GM12865 (cell line): ENCODE data around the gene TREM2.

Source experiments
- DNase-seq: peaks from one replicate; pipeline ENCODE4 v3.0.0; 2010; ENCODE audit warnings: low read depth
- H3K4me3 ChIP-seq: 2 replicates; pipeline ENCODE4 v1.5.1; 2011; ENCODE audit warnings: mild to moderate bottlenecking, low read depth, low read length, control low read depth
- TF ChIP-seq, protein P1 (sequence below): IDR thresholded peaks from 2 replicates; pipeline ENCODE4 v1.5.1; 2011; ENCODE audit warnings: low read length, control low read depth, low read depth, inconsistent platforms; ENCODE audit not compliant: insufficient read depth; ENCODE audit errors: missing control alignments

The TREM2 gene

DNA sequence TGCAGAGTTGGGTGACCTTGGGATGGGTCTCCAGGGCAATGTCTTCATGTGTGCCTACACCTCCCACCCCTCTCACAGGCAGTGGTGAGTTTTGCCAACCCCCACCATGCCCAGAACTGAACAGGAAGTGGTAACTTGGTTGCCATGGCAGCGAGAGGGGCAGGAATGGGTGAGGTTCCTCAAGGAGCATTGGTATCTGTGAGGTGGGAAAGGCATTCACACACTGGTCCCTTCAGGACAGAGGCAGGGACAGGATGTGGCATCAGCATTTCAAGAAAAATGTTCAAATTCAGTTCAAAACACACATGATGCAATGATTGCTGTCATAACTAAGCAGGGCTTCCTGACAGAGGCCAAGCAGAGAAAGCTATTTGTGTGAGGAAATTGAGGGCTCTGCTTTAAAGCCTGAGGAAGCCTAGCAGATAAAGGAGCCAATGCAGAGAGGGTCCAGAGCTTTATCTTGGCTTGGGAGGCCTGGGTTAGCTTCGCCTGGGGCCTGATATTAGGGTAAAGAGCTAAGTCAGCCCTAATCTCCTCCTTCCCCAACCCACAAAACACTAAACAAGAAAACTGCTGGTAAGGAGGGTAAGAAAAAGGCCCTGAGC lies 37.5 kb upstream of the TREM2 start:
- peak; percentile 82 for DNase-seq
- TF ChIP-seq, protein P1, sequence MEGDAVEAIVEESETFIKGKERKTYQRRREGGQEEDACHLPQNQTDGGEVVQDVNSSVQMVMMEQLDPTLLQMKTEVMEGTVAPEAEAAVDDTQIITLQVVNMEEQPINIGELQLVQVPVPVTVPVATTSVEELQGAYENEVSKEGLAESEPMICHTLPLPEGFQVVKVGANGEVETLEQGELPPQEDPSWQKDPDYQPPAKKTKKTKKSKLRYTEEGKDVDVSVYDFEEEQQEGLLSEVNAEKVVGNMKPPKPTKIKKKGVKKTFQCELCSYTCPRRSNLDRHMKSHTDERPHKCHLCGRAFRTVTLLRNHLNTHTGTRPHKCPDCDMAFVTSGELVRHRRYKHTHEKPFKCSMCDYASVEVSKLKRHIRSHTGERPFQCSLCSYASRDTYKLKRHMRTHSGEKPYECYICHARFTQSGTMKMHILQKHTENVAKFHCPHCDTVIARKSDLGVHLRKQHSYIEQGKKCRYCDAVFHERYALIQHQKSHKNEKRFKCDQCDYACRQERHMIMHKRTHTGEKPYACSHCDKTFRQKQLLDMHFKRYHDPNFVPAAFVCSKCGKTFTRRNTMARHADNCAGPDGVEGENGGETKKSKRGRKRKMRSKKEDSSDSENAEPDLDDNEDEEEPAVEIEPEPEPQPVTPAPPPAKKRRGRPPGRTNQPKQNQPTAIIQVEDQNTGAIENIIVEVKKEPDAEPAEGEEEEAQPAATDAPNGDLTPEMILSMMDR: no peak
- peak overlapping the region; percentile 58 for H3K4me3 ChIP-seq

DNA sequence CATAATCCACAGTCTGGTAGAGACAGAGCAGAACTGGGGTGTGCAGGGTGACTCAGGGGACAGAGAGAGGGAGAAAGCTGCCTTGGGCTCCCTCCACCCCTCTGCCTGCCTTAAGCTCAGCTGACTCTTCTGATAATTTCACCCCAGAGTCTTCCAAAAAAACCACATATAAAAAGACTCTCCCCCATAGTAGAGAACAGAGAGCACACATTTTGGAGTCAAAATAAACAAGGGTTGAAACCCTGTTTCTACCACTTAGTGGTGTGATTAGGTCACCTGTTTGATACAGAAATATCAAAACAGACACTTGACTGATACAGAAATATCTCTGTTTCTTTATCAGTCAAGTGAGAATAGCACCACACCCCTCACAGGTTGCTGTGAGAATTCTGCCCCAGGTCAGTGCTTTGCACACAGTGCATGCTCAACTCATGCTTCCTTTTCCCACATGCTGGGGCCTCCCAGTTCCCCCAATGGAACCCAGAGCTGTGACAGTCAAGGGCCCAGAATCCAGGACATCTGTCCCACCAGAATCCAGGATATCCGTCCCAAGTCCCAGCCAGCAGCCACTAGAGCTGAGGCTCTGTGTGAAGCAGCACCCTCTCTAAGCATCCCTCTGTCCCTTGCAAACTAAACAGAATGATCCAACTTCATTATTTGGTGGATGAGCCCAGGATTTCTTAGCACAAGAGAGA lies 36.8 kb upstream of the TREM2 start:
- H3K4me3 ChIP-seq: peak overlapping the region; percentile 58
- TF ChIP-seq, protein P1: no peak
- DNase-seq: peak; percentile 83

DNA sequence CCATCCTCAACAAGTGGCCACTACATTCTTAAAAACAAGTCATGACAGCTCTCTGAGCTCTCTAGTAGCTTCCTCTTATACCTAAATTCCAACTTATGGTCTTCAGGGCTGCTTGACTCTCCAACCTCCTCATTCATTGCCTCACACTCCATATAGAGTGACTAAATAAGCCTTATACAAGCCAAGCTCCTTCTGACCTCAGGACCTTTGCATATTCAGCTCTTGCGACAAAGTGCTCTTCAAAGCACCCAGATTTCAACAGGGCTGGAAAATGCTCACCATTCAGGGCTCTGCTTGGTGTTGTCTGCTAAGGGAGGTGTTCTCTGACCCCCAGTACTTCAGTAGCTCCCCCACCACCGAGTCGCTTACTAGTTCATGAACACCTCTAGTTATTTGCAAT lies 34.3 kb upstream of the TREM2 start:
- TF ChIP-seq, protein P1: no peak
- DNase-seq: no peak
- no peak overlapping the region for H3K4me3 ChIP-seq

DNA sequence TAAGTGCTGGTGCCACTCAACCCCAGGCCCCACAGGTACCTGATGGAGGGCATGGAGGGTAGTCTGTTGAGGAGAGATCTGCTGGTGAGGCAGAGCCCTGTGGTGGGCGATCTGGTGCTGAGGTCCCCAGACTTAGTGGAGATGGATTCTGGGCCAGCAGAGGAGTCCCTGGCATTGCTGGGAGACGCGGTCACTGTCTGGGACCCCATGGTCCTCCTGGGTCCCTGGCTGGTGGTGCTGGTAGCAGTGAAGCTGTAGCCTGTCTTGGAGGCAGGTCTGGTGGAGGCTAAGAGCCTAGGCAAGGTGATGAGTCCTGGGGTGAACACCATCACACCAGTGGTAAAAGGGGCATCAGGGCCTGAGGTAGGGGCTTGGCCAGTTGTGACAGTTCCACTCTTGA lies 31.5 kb upstream of the TREM2 start:
- TF ChIP-seq, protein P1: no peak
- no peak overlapping the region for H3K4me3 ChIP-seq
- no peak for DNase-seq

DNA sequence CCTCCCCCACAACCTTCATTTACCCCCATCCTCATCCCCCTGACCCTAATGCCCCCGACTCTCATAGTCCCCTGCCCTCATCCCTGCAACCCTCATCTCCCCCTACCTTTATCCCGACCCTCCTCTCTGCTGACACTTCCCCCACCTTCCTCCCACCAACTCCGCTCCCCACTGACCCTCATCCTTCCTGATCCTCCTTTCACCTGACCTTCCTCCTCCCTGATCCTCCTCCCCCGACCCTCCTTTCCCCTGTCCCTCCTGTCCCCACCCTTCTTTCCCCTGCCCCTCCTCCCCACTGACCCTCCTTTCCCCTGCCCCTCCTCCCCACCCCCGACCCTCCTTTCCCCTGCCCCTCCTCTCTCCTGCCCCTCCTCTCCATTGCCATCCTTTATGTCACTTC lies 31.0 kb upstream of the TREM2 start:
- H3K4me3 ChIP-seq: no peak overlapping the region
- TF ChIP-seq, protein P1: no peak
- DNase-seq: no peak

DNA sequence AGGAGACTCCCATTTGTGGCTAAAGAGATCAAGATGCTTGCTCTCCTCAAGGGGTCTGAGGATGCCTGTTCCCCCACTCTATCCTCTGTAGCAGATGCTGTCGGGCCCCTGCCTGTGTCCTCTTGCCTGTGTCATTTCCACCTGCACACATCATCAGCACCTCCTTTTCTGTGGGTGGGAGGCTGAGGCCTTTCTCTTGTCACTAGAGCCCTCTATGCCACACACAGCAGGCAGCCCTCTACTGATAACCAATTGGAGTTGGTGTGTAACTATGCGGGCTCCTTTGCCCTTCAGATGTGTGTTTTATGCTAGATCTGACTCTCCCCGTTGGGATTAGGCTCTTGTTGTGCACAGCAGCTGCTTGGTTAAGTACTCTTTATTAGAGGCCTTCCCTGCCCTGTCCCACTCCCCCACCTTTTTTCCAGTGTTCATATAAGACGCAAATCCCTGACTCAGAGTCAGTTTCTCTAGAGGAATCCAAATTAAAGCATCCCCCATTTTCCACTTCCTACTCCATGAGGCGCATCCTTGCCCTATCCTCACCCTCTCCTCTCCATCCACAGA lies 30.3 kb upstream of the TREM2 start:
- TF ChIP-seq, protein P1: no peak
- H3K4me3 ChIP-seq: no peak overlapping the region
- no peak for DNase-seq
